ENCODE results near the gene TARBP1.
"Not testable (repeated sequence)": the region's sequence is repeated elsewhere in the genome, so short reads cannot be mapped to it uniquely, and the experiment has no call there.

Gene TARBP1

DNA sequence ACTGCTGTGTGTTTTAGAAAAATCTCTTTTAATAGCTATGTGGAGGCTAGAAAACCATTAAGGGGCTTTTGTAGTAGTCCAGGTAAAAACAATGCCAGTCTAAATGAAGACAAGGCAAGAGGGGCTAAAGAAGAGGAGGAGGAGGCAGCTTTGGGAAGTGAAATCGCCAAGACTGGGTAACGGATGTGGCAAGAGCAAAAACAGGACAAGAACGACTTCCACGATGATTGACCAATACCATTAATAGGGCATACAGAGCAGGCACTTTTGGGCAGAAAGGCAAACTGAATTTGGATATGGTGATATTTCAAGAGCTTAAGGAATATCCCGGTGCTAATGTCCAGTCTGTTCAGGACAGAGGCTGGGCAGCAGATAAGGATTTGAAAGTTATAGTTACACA is 83.7 kb downstream of the TARBP1 start:
- DNase-seq = no peak

- no peak for DNase-seq
Measured at GRCh38 chr1:234393190-234393589, 85.8 kb downstream of the TARBP1 start.

DNA sequence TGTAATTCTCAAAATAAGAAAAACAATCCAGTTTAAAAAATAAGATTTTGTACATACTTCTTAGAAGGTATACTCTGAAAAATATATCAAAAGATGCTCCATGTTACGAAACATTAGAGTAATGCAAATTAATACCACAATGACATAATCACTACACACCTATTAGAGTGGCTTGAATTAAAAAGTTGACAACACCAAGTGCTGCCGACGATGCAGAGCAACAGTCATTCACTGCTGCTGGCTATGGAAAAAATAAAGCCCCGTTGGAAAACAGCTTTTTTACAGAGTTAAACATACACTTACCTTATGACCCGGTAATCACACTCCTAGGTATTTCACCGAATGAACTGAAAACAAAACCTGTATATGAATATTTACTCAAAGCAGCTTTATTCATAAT is 90.9 kb downstream of the TARBP1 start:
- DNase-seq = no peak

- DNase-seq = no peak
Measured at GRCh38 chr1:234386122-234386521, 92.9 kb downstream of the TARBP1 start.

DNA sequence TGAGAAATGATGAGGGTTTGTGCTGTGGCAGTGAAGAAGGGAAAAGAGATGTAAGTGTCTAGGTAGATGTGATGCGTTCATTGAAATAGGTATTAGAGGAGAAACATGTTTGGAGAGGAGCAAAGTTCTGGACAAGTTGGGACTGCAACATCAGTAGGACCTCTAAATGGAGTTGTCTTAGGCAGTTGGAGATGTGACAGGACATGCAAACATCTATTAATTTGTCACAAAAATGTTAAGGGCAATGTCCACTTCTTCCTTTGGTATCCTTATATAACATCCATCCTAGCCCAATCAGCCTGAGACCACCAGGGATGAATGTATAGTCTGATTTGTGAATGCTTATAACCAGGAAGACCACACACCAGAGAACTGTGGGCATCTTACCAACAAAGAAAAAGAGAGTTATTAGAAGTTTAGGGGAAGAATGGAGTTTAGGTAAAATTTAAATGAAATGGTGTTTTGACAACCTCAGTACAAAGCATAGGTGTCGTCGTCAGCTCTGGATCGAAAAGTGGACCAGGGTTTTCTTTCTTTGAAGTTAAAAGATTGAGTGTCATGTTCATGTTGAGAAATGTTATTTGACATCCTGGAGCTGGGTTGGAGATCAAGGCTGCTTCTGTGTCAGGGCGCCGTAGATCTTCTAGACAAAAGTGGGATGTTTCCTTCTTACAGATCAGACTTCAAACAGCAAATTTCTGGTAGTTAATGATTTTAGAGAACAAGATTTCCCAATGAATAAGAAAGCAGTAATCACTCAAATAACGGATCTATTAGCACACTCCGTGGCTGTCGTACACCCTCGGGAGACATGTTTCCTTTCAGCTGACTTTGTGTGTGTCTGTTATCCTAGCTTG is 97.1 kb downstream of the TARBP1 start:
- DNase-seq = no peak

DNA sequence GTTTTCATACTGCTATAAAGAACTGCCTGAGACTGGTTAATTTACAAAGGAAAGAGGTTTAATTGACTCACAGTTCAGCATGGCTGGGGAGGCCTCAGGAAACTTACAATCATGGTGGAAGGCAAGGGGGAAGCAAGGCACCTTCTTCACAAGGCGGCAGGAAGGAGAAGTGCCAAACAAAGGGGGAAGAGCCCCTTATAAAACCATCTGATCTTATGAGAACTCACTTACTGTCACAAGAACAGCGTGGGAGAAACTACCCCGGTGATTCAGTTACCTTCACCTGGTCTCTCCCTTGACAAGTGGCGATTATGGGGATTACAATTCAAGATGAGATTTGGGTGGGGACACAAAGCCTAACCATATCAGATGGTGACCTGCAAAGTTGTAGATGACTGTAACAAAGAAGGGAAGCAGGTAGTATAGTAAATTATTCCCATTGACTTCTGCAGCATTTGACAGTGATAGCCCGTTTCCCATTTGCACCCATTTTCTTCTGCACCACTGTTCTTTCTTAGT is 99.3 kb downstream of the TARBP1 start:
- DNase-seq = not testable (repeated sequence)

DNA sequence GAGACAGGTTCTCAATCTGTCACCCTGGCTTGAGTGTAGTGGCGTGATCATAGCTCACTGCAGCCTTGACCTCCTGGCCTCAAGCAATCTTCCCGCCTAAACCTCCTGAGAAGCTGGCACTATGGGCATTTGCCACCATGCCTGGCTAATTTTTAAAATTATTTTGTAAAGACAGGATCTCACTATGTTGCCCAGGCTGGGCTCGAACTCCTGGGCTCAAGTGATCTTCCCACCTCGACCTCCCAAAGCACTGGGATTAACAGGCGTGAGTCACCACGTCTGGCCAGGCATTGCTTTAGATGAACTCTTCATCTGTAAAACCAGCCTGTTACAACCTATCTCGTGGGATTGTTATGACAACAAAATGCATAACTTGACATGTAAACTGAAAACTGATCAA is 103.3 kb downstream of the TARBP1 start:
- DNase-seq = no peak

- no peak for DNase-seq
Measured at GRCh38 chr1:234373959-234374254, 105.1 kb downstream of the TARBP1 start.

GRCh38 chr1:234373064-234373958 is 105.7 kb downstream of the TARBP1 start, which contains the start of gene COA6:
Gene COA6, plus strand, starts transcription at chr1:234373456. Its CDS starts 11 bp downstream, at chr1:234373467.
- peak; percentile 98 for DNase-seq

GRCh38 chr1:234372011-234372757 is 106.8 kb downstream of the TARBP1 start:
- no peak for DNase-seq

- DNase-seq = no peak
Measured at GRCh38 chr1:234371414-234371813, 107.6 kb downstream of the TARBP1 start.

DNA sequence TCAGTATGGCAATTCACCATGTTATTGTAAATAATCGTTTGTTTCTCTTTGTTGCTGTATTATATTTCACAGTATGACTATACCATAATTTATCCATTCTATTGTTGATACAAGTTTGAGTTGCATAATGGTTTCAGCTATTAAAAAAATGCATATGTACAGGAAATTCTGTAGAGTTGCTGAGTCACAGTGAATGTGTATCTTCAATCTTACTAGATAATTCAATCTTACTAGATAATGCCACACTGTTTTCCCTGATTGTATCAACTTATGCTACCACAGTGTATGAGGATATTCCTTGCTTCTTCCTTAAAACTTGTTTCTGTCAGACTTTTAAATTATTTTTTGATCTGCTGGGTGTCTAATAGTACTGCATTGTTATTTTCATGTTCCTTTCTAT is 109.2 kb downstream of the TARBP1 start:
- no peak for DNase-seq

GRCh38 chr1:234369033-234369430 is 109.9 kb downstream of the TARBP1 start:
- no peak for DNase-seq

DNA sequence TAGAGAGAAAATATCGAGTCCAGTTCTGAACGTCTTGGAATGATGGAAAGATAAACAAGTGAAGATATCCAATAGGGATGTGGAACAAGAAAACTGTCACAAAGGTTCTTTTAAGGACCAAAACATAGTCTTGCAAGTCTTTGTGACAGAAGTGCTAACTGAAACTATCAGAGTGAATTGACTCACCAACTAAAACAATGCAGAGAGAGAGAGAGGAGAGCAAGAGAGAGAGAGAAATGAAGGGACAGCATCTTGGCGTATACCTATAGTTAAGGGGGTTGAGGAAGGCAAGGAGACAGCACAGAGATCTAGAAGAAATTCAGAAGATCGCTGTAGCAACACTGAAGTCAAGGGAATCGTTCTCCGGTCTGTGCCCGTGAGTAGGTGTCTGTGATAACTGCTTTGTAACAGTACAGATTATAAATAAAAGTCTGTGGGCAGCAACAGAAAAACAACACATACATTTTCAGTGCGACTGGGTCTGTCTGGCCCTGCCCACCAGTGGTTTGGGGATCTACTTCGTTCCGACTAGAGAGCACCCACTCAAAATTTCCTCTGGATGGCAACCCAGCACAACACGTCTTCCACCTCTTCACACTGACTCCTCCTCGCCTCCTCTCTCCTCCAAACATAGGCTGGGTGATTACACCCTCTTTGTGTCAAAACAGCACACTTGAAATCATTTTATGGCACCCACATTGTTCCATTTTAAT is 110.5 kb downstream of the TARBP1 start:
- DNase-seq = no peak

DNA sequence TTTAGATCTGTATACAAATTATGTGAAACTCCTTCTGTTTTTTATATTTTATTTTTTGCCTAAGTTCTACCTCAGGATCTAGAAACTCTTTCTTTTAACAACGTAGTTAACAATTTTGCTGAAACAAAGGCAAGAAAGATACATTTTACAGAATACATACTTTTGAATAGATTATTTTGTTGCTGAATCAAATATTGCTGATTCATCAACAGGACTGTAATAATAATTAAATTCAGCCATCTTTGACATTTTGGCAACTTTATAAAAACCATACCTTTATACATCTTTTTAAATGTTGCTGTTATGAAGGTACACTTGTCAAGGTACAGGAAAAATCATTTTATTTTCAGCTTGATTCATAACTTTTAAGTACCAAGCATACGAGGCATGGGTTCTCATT is 116.4 kb downstream of the TARBP1 start:
- DNase-seq = no peak

DNA sequence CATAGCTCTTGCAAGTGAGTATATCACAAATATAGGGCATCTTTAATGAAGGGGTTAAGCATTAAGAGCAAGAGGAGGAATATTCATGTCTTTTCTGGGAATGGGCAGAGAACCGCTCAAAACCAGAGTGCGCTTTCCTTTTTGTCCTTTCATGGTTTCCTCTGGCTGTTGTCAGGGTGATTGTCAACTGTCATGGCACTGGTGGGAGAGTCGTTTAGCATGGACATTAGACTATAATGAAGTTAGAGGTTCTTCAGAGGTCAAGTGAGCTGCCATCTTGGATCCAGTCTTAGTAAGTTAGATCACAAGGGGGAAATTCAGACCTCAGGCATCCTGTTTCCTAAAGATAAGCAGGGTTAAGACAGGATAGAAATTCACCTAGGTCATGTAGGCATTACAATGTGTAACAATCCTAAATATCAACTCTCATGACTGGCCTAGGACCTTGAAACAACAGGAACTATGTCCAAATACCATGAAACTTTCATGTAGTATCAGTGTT is 117.8 kb downstream of the TARBP1 start:
- no peak for DNase-seq

- no peak for DNase-seq
Measured at GRCh38 chr1:234357831-234358230, 121.1 kb downstream of the TARBP1 start.

- peak; percentile 61 for DNase-seq
Measured at GRCh38 chr1:234356615-234357269, 122.2 kb downstream of the TARBP1 start.

DNA sequence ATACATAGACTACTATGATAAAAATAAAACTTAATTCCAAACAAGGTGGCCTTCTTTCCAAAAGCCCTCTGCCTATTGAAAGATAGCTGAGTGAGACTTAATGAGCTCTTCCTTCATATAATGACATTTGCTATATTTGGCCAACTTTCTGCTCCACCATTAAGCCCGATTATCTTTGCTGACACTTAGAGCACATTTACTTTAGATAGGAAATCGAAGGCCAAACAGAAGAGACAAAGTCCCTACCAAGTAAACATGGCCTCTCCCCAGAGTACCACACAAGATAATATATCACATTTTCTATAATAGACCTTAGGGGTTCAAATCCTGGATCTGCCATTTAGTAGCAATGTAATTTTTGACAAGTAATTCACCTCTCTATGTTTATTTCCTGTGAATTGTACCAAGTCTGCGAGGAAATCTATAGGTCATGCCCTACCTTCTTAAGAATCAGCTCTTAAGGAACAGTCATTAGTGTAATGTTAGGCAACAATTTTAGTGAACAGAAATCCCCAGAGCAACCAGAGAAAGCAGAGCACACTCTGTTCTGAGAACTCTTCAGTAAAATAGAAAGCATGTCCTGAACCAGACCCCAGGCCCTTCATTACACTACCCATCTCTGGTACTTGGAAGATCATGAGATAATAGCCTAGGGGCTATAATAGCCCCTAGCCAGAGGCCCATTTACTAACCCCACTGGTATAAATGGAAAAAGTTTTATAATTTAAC is 123.0 kb downstream of the TARBP1 start:
- DNase-seq = no peak

DNA sequence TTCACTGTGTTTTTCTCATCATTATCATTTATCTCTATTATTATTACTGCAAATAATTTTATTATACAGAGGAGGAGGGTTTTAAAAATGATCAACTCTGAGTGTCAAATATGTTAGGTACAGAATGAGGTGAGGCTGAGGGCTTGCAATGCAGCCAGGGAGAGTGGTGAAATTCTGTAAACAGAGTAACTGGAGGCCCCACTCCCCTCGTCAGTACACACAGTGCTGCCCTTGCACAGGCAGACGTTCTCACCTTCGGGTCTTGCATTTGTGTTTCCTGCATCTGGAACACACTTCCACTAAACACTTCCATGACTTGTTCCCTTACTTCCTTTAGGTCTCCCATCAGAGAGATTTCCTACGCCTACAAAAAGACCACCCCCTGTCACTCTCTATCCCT is 130.0 kb downstream of the TARBP1 start:
- no peak for DNase-seq
